ENCODE results near the gene KASH5.
"Not testable (repeated sequence)": the region's sequence is repeated elsewhere in the genome, so short reads cannot be mapped to it uniquely, and the experiment has no call there.

The KASH5 gene

GRCh38 chr19:49434907-49435583 lies 47.0 kb downstream of the KASH5 start:
- in situ Hi-C loops (cut with MboI; ENCODE audit: low sequenced_read_pairs) = no loop called here

- in situ Hi-C loops (cut with MboI; ENCODE audit: low sequenced_read_pairs) = no loop called here
These were observed 47.6 kb downstream of the KASH5 start for GRCh38 chr19:49435670-49436069.

- in situ Hi-C loops (cut with MboI; ENCODE audit: low sequenced_read_pairs) = no loop called here
These were observed 48.5 kb downstream of the KASH5 start for GRCh38 chr19:49436381-49437017.

- in situ Hi-C loops (cut with MboI; ENCODE audit: low sequenced_read_pairs) = no loop called here
These were observed 49.2 kb downstream of the KASH5 start for GRCh38 chr19:49437231-49437630.

GRCh38 chr19:49438261-49438660 lies 50.2 kb downstream of the KASH5 start:
- in situ Hi-C loops (cut with MboI; ENCODE audit: low sequenced_read_pairs) = no loop called here

- in situ Hi-C loops (cut with MboI; ENCODE audit: low sequenced_read_pairs) = no loop called here
These were observed 51.8 kb downstream of the KASH5 start for GRCh38 chr19:49439836-49440235.

- in situ Hi-C loops (cut with MboI; ENCODE audit: low sequenced_read_pairs) = no loop called here
These were observed 52.6 kb downstream of the KASH5 start for GRCh38 chr19:49440439-49441209.

- in situ Hi-C loops (cut with MboI; ENCODE audit: low sequenced_read_pairs) = no loop called here
These were observed 53.3 kb downstream of the KASH5 start, which contains the start of gene SLC17A7 for GRCh38 chr19:49441210-49441959. SLC17A7 (minus strand) TSS chr19:49441527; CDS start chr19:49441379, 148 bp downstream.

GRCh38 chr19:49441960-49442350 lies 53.9 kb downstream of the KASH5 start:
- in situ Hi-C loops (cut with MboI; ENCODE audit: low sequenced_read_pairs) = no loop called here

- in situ Hi-C loops (cut with MboI; ENCODE audit: low sequenced_read_pairs) = no loop called here
These were observed 54.3 kb downstream of the KASH5 start for GRCh38 chr19:49442354-49442753.

GRCh38 chr19:49442771-49443365 lies 54.8 kb downstream of the KASH5 start:
- in situ Hi-C loops (cut with MboI; ENCODE audit: low sequenced_read_pairs) = no loop called here

- in situ Hi-C loops (cut with MboI; ENCODE audit: low sequenced_read_pairs) = no loop called here
These were observed 55.5 kb downstream of the KASH5 start for GRCh38 chr19:49443366-49444099.

- in situ Hi-C loops (cut with MboI; ENCODE audit: low sequenced_read_pairs) = not testable (repeated sequence)
These were observed 56.2 kb downstream of the KASH5 start for GRCh38 chr19:49444100-49444700.

GRCh38 chr19:49445997-49446396 lies 57.9 kb downstream of the KASH5 start:
- in situ Hi-C loops (cut with MboI; ENCODE audit: low sequenced_read_pairs) = no loop called here

- in situ Hi-C loops (cut with MboI; ENCODE audit: low sequenced_read_pairs) = no loop called here
These were observed 59.7 kb downstream of the KASH5 start for GRCh38 chr19:49447485-49448431.

GRCh38 chr19:49448432-49448786 lies 60.4 kb downstream of the KASH5 start:
- in situ Hi-C loops (cut with MboI; ENCODE audit: low sequenced_read_pairs) = no loop called here

- in situ Hi-C loops (cut with MboI; ENCODE audit: low sequenced_read_pairs) = no loop called here
These were observed 62.4 kb downstream of the KASH5 start for GRCh38 chr19:49450405-49450804.

GRCh38 chr19:49451430-49452181 lies 63.6 kb downstream of the KASH5 start, which contains the start of gene PIH1D1:
PIH1D1 (minus strand) TSS chr19:49451814; CDS start chr19:49451574, 240 bp downstream.
- in situ Hi-C loops (cut with MboI; ENCODE audit: low sequenced_read_pairs) = no loop called here
